Liver (tissue), 9 donors: ENCODE measurements around the gene FEM1B. TPM values are rescaled to one million over a fixed set of nuclear protein-coding genes. Genes with fewer than 3 reads are reported as not detected.

ENCODE experiments used
- DNase-seq: peaks from one replicate; pipeline ENCODE4 v3.0.0-alpha.2; 2017; ENCODE audit warnings: low spot score
- H3K27ac ChIP-seq, 2 donors: one replicate each; pipeline ENCODE4 v1.7.0; 2013; ENCODE audit warnings: inconsistent platforms in 2 of 2, low read length in 2 of 2, control low read depth in 1 of 2, low read depth in 1 of 2, mild to moderate bottlenecking in 1 of 2
- H3K27me3 ChIP-seq, 4 donors: one replicate each; pipeline versions ENCODE4 v1.6.1 to v1.7.0; 2013; ENCODE audit warnings: low read length in 3 of 4, inconsistent platforms in 1 of 4, mild to moderate bottlenecking in 1 of 4, moderate library complexity in 1 of 4; ENCODE audit not compliant: control insufficient read depth in 4 of 4, insufficient read depth in 4 of 4
- H3K36me3 ChIP-seq, 4 donors: one replicate each; pipeline versions ENCODE4 v1.6.1 to v1.7.0; 2013; ENCODE audit warnings: low read length in 3 of 4, mild to moderate bottlenecking in 3 of 4, low read depth in 1 of 4, moderate library complexity in 1 of 4; ENCODE audit not compliant: control insufficient read depth in 4 of 4, insufficient read depth in 3 of 4
- H3K4me1 ChIP-seq, 4 donors: one replicate each; pipeline versions ENCODE4 v1.6.1 to v1.7.0; 2013; ENCODE audit warnings: low read length in 3 of 4, mild to moderate bottlenecking in 3 of 4, moderate library complexity in 1 of 4; ENCODE audit not compliant: control insufficient read depth in 4 of 4, insufficient read depth in 4 of 4
- H3K4me3 ChIP-seq, 3 donors: one replicate each; pipeline versions ENCODE4 v1.6.1 to v1.7.0; 2013; ENCODE audit warnings: low read length in 3 of 3, control low read depth in 1 of 3, low read depth in 1 of 3, mild to moderate bottlenecking in 1 of 3
- H3K9ac ChIP-seq, 2 donors: one replicate each; pipeline ENCODE4 v1.7.0; 2013; ENCODE audit warnings: low read length in 2 of 2, mild to moderate bottlenecking in 2 of 2, moderate library complexity in 2 of 2, control low read depth in 1 of 2, low read depth in 1 of 2
- H3K9me3 ChIP-seq, 4 donors: one replicate each; pipeline versions ENCODE4 v1.6.1 to v1.7.0; 2013; ENCODE audit warnings: low read length in 3 of 4; ENCODE audit not compliant: control insufficient read depth in 4 of 4
- ATF3 ChIP-seq: IDR thresholded peaks from 2 replicates; pipeline ENCODE4 v1.6.1; 2016; ENCODE audit warnings: antibody characterized with exemption
- EGR1 ChIP-seq, 2 donors: IDR thresholded peaks; 2 replicates each; pipeline ENCODE4 v1.6.1; 2016 to 2018; ENCODE audit warnings: antibody characterized with exemption in 2 of 2, low read depth in 2 of 2
- FOXA1 ChIP-seq: IDR thresholded peaks from 2 replicates; pipeline ENCODE4 v1.6.1; 2016; ENCODE audit warnings: antibody characterized with exemption
- FOXA2 ChIP-seq: IDR thresholded peaks from 2 replicates; pipeline ENCODE4 v1.6.1; 2016; ENCODE audit warnings: antibody characterized with exemption
- GABPA ChIP-seq, 2 donors: IDR thresholded peaks in 1 of 2; conservative IDR thresholded peaks in 1 of 2; 2 replicates each; pipeline ENCODE4 v1.6.1; 2016; ENCODE audit warnings: antibody characterized with exemption in 2 of 2, mild to moderate bottlenecking in 1 of 2, moderate library complexity in 1 of 2
- HNF4A ChIP-seq, 2 donors: conservative IDR thresholded peaks; 2 replicates each; pipeline ENCODE4 v1.6.1; 2016; ENCODE audit warnings: antibody characterized with exemption in 2 of 2, mild to moderate bottlenecking in 2 of 2
- HNF4G ChIP-seq: IDR thresholded peaks from 2 replicates; pipeline ENCODE4 v1.6.1; 2016; ENCODE audit warnings: antibody characterized with exemption
- JUND ChIP-seq, 2 donors: IDR thresholded peaks; 2 replicates each; pipeline ENCODE4 v1.6.1; 2016; ENCODE audit warnings: antibody characterized with exemption in 2 of 2
- NR2F2 ChIP-seq: IDR thresholded peaks from 2 replicates; pipeline ENCODE4 v1.6.1; 2016; ENCODE audit warnings: antibody characterized with exemption
- RAD21 ChIP-seq, 2 donors: IDR thresholded peaks; 2 replicates each; pipeline ENCODE4 v1.6.1; 2016; ENCODE audit warnings: antibody characterized with exemption in 2 of 2, mild to moderate bottlenecking in 2 of 2
- REST ChIP-seq: IDR thresholded peaks from 2 replicates; pipeline ENCODE4 v1.6.1; 2016; ENCODE audit warnings: antibody characterized with exemption, mild to moderate bottlenecking
- RXRA ChIP-seq, 2 donors: IDR thresholded peaks; 2 replicates each; pipeline ENCODE4 v1.6.1; 2017 to 2018; ENCODE audit warnings: antibody characterized with exemption in 2 of 2, mild to moderate bottlenecking in 1 of 2
- SP1 ChIP-seq: IDR thresholded peaks from 2 replicates; pipeline ENCODE4 v1.6.1; 2018; ENCODE audit warnings: antibody characterized with exemption, mild to moderate bottlenecking
- TAF1 ChIP-seq: conservative IDR thresholded peaks from 2 replicates; pipeline ENCODE4 v1.6.1; 2016; ENCODE audit warnings: antibody characterized with exemption, mild to moderate bottlenecking
- YY1 ChIP-seq: IDR thresholded peaks from 2 replicates; pipeline ENCODE4 v1.6.1; 2016; ENCODE audit warnings: antibody characterized with exemption, mild to moderate bottlenecking
- WGBS: extraction: QIAGEN DNeasy Blood & Tissue Kit; methylation state at CpG from one replicate; pipeline ENCODE4 v1.1.7; 2013; 5-methylcytosine and 5-hydroxymethylcytosine counted together
- polyA plus RNA-seq, 2 donors: library from polyadenylated mRNA; stranded (reverse) in 1 of 2; unstranded in 1 of 2; fragments of 200-250 nt in 1 of 2; fragments of >200 nt in 1 of 2; fragmentation: Nextera tagmentation in 1 of 2; extraction: Ambion mirVana in 1 of 2; gene quantifications; one replicate each; pipeline versions ENCODE4 v1.2.1 to v1.2.3, GENCODE V29; 2013 to 2015
- total RNA-seq, 2 donors: library from RNA; depleted of rRNA; stranded (reverse); fragments of >200 nt; gene quantifications; one replicate each; pipeline ENCODE4 v1.2.3, GENCODE V29; 2014
- TF ChIP-seq, protein P1 (sequence below): IDR thresholded peaks from 2 replicates; pipeline ENCODE4 v1.6.1; 2016; ENCODE audit warnings: antibody characterized with exemption
- TF ChIP-seq, protein P2 (sequence below): fragments of 150-350 bp; IDR thresholded peaks from 2 replicates; pipeline ENCODE4 v1.5.1; 2017; ENCODE audit warnings: improper control_type of control experiment, low read depth, low read length; ENCODE audit not compliant: missing input control
- TF ChIP-seq, protein P3 (sequence below): IDR thresholded peaks from 2 replicates; pipeline ENCODE4 v1.6.1; 2016; ENCODE audit warnings: antibody characterized with exemption
- donor health status: healthy.
- donor health status: healthy.
- donor health status: healthy.
- donor health status: healthy.
- donor health status: healthy.

Gene FEM1B
- total and polyA plus RNA-seq, 4 donors: 6.2 to 39.5 (median 17.8) TPM

DNA sequence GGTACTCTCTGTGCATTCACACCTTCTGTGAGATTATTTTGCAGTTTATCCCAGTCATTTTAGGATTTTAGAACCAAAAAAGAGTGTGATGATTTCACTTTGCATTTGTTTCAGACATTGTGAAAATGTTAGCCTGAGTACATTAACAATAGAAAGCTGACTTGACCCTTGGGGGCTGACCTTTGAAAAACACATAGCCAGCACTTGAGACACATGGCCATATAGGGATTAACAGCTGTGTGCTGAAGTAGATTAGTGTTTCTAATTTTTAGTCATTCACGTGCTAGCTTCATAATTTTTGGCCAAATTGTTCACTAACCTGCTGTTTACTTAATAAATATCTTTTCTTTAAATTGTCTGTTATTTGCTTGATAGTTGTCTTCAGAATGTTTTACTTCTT, 3.5 kb downstream of the FEM1B start (continued):
- TF ChIP-seq HNF4A (conservative IDR thresholded peaks at IDR 0.05): no peak
- TF ChIP-seq FOXA2: no peak
- no peak for TF ChIP-seq TAF1
- no peak for TF ChIP-seq REST

- H3K27me3 ChIP-seq: no peaks in the 10 kb centered on the region
- no peak for DNase-seq
- no peak for TF ChIP-seq SP1
- TF ChIP-seq GABPA (IDR thresholded peaks at IDR 0.05 in 1 of 2, conservative IDR thresholded peaks at IDR 0.05 in 1 of 2): no peak
- TF ChIP-seq RXRA (IDR thresholded peaks at IDR 0.05): no peak
- no peak for TF ChIP-seq HNF4A (conservative IDR thresholded peaks at IDR 0.05)
- TF ChIP-seq TAF1: no peak
- no peak for TF ChIP-seq EGR1 (IDR thresholded peaks at IDR 0.05; ENCODE audit: low read depth in 2 of 2)
- TF ChIP-seq REST: no peak
- no peak for TF ChIP-seq HNF4G
- no peak for TF ChIP-seq ATF3
- TF ChIP-seq, protein P1, sequence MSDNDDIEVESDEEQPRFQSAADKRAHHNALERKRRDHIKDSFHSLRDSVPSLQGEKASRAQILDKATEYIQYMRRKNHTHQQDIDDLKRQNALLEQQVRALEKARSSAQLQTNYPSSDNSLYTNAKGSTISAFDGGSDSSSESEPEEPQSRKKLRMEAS: no peak
- no peak for TF ChIP-seq NR2F2
- TF ChIP-seq FOXA1: no peak
- no peak for TF ChIP-seq JUND (IDR thresholded peaks at IDR 0.05)
- no peak for TF ChIP-seq RAD21 (IDR thresholded peaks at IDR 0.05)
- TF ChIP-seq, protein P2, sequence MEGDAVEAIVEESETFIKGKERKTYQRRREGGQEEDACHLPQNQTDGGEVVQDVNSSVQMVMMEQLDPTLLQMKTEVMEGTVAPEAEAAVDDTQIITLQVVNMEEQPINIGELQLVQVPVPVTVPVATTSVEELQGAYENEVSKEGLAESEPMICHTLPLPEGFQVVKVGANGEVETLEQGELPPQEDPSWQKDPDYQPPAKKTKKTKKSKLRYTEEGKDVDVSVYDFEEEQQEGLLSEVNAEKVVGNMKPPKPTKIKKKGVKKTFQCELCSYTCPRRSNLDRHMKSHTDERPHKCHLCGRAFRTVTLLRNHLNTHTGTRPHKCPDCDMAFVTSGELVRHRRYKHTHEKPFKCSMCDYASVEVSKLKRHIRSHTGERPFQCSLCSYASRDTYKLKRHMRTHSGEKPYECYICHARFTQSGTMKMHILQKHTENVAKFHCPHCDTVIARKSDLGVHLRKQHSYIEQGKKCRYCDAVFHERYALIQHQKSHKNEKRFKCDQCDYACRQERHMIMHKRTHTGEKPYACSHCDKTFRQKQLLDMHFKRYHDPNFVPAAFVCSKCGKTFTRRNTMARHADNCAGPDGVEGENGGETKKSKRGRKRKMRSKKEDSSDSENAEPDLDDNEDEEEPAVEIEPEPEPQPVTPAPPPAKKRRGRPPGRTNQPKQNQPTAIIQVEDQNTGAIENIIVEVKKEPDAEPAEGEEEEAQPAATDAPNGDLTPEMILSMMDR: no peak
- no peak for TF ChIP-seq YY1
- TF ChIP-seq, protein P3, sequence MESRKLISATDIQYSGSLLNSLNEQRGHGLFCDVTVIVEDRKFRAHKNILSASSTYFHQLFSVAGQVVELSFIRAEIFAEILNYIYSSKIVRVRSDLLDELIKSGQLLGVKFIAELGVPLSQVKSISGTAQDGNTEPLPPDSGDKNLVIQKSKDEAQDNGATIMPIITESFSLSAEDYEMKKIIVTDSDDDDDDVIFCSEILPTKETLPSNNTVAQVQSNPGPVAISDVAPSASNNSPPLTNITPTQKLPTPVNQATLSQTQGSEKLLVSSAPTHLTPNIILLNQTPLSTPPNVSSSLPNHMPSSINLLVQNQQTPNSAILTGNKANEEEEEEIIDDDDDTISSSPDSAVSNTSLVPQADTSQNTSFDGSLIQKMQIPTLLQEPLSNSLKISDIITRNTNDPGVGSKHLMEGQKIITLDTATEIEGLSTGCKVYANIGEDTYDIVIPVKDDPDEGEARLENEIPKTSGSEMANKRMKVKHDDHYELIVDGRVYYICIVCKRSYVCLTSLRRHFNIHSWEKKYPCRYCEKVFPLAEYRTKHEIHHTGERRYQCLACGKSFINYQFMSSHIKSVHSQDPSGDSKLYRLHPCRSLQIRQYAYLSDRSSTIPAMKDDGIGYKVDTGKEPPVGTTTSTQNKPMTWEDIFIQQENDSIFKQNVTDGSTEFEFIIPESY: no peak
- TF ChIP-seq FOXA2: no peak
- H3K9ac ChIP-seq: no peak overlapping the region
- peaks cover 0 to 5% (median 2%) of the 10 kb centered on the region in 4 donors for H3K36me3 ChIP-seq
- H3K9me3 ChIP-seq: no peaks in the 10 kb centered on the region
- no peak overlapping the region for H3K27ac ChIP-seq
- no peak overlapping the region for H3K4me3 ChIP-seq
- WGBS: 83% methylated on average over 2 of the region's 2 CpGs
- H3K4me1 ChIP-seq: peaks cover 9 to 50% (median 33%) of the 10 kb centered on the region in 4 donors
Observed at GRCh38 chr15:68283401-68283800, 5.9 kb downstream of the FEM1B start.
